KMS-11 (cell line): ENCODE measurements around the gene SCO2.

Experiments
- H2AFZ ChIP-seq: fragments of 200-600 bp; sonication (generic); 2 replicates; pipeline ENCODE4 v1.6.1; 2016; ENCODE audit warnings: antibody characterized with exemption, mixed run types, low read depth
- H3K27ac ChIP-seq: fragments of 200-600 bp; sonication (generic); 2 replicates; pipeline ENCODE4 v1.6.1; 2016; ENCODE audit warnings: mild to moderate bottlenecking, mixed run types
- H3K27me3 ChIP-seq: fragments of 200-600 bp; sonication (generic); 2 replicates; pipeline ENCODE4 v1.6.1; 2017; ENCODE audit warnings: mild to moderate bottlenecking, low read depth, mixed run types, moderate library complexity; ENCODE audit not compliant: insufficient read depth
- H3K36me3 ChIP-seq: fragments of 200-600 bp; sonication (generic); 2 replicates; pipeline ENCODE4 v1.6.1; 2017; ENCODE audit warnings: mild to moderate bottlenecking, mixed run types; ENCODE audit not compliant: insufficient read depth
- H3K4me1 ChIP-seq: fragments of 200-600 bp; sonication (generic); 2 replicates; pipeline ENCODE4 v1.6.1; 2016; ENCODE audit warnings: mild to moderate bottlenecking, low read depth, mixed run types; ENCODE audit not compliant: poor library complexity, severe bottlenecking
- H3K4me2 ChIP-seq: fragments of 200-600 bp; sonication (generic); 2 replicates; pipeline ENCODE4 v1.7.0; 2016; ENCODE audit warnings: mild to moderate bottlenecking, mixed run types
- H3K4me3 ChIP-seq: fragments of 200-600 bp; sonication (generic); IDR thresholded peaks from 2 replicates; pipeline ENCODE4 v1.6.1; 2017; ENCODE audit warnings: low read depth, low read length, mixed read lengths; ENCODE audit not compliant: insufficient read depth
- H3K79me2 ChIP-seq: fragments of 200-600 bp; sonication (generic); 2 replicates; pipeline ENCODE4 v1.6.1; 2016; ENCODE audit warnings: low read depth, mixed run types; ENCODE audit not compliant: insufficient read depth
- H3K9ac ChIP-seq: fragments of 200-600 bp; sonication (generic); 2 replicates; pipeline ENCODE4 v1.6.1; 2016; ENCODE audit warnings: mild to moderate bottlenecking, mixed run types
- H4K20me1 ChIP-seq: fragments of 200-600 bp; sonication (generic); 2 replicates; pipeline ENCODE4 v1.6.1; 2016; ENCODE audit warnings: mild to moderate bottlenecking, mixed run types; ENCODE audit not compliant: insufficient read depth
- CTCF ChIP-seq: fragments of 200-600 bp; sonication (generic); conservative IDR thresholded peaks from 2 replicates; pipeline ENCODE4 v1.6.1; 2017; ENCODE audit warnings: low read depth, mild to moderate bottlenecking, antibody characterized with exemption, low read length, moderate library complexity, mixed read lengths

SCO2 gene

GRCh38 chr22:50488886-50489285 is 36.5 kb downstream of the SCO2 start:
- TF ChIP-seq CTCF, result no peak
- H3K27me3 ChIP-seq, result no peaks in the 10 kb centered on the region
- no peaks in the 10 kb centered on the region for H3K79me2 ChIP-seq
- no peaks in the 10 kb centered on the region for H3K36me3 ChIP-seq
- H3K27ac ChIP-seq, result no peak overlapping the region
- H4K20me1 ChIP-seq, result no peaks in the 10 kb centered on the region
- no peak overlapping the region for H3K4me2 ChIP-seq
- H3K4me1 ChIP-seq, result no peaks in the 10 kb centered on the region
- no peak overlapping the region for H3K4me3 ChIP-seq
- no peak overlapping the region for H2AFZ ChIP-seq
- H3K9ac ChIP-seq, result no peak overlapping the region

GRCh38 chr22:50488006-50488677 is 37.3 kb downstream of the SCO2 start:
- H3K79me2 ChIP-seq, result no peaks in the 10 kb centered on the region
- no peak overlapping the region for H2AFZ ChIP-seq
- no peak overlapping the region for H3K4me2 ChIP-seq
- no peak overlapping the region for H3K27ac ChIP-seq
- no peak for TF ChIP-seq CTCF
- no peak overlapping the region for H3K9ac ChIP-seq
- no peaks in the 10 kb centered on the region for H3K27me3 ChIP-seq
- H3K4me3 ChIP-seq, result no peak overlapping the region
- no peaks in the 10 kb centered on the region for H3K4me1 ChIP-seq
- no peaks in the 10 kb centered on the region for H4K20me1 ChIP-seq
- H3K36me3 ChIP-seq, result no peaks in the 10 kb centered on the region

- no peak overlapping the region for H2AFZ ChIP-seq
- H3K27ac ChIP-seq, result no peak overlapping the region
- no peaks in the 10 kb centered on the region for H3K79me2 ChIP-seq
- H3K4me3 ChIP-seq, result no peak overlapping the region
- no peak for TF ChIP-seq CTCF
- no peaks in the 10 kb centered on the region for H3K36me3 ChIP-seq
- no peak overlapping the region for H3K9ac ChIP-seq
- no peaks in the 10 kb centered on the region for H4K20me1 ChIP-seq
- no peak overlapping the region for H3K4me2 ChIP-seq
- H3K4me1 ChIP-seq, result no peaks in the 10 kb centered on the region
- H3K27me3 ChIP-seq, result no peaks in the 10 kb centered on the region
Observed at GRCh38 chr22:50487290-50488005, 38.0 kb downstream of the SCO2 start.

- no peaks in the 10 kb centered on the region for H3K4me1 ChIP-seq
- H3K9ac ChIP-seq, result no peak within 1 kb of the TSS
- TF ChIP-seq CTCF, result no peak
- H3K27ac ChIP-seq, result no peak within 1 kb of the TSS
- H3K79me2 ChIP-seq, result no peaks in the 10 kb centered on the region
- H4K20me1 ChIP-seq, result no peaks in the 10 kb centered on the region
- no peak within 1 kb of the TSS for H3K4me3 ChIP-seq
- no peaks in the 10 kb centered on the region for H3K27me3 ChIP-seq
- no peaks in the 10 kb centered on the region for H3K36me3 ChIP-seq
- no peak within 1 kb of the TSS for H2AFZ ChIP-seq
- H3K4me2 ChIP-seq, result no peak within 1 kb of the TSS
Observed at GRCh38 chr22:50486561-50487289, 38.7 kb downstream of the SCO2 start, which contains the start of gene MIOX. Gene MIOX, plus strand, starts transcription at chr22:50486859. Its CDS starts 39 bp downstream, at chr22:50486898.
